Central memory CD4-positive, alpha-beta T cell (primary cell): ENCODE results near the gene OR8A1.

ENCODE experiments used
- DNase-seq: peaks from one replicate; pipeline ENCODE4 v3.0.0; 2022
- total RNA-seq, 3 experiments: gene quantifications; one replicate each; lab custom pipeline; 2026; lab: John Stamatoyannopoulos, UW

The OR8A1 gene
- 0 reads per million in 3 experiments for total RNA-seq

- DNase-seq, result no peak
These were observed at the start of gene OR8A1 for GRCh38 chr11:124569697-124570096. OR8A1 (plus strand) TSS chr11:124569997; CDS start chr11:124570120, 123 bp downstream.

- DNase-seq, result no peak
These were observed 49.3 kb upstream of the OR8A1 start for GRCh38 chr11:124520550-124520854.

GRCh38 chr11:124533626-124534025 lies 36.2 kb upstream of the OR8A1 start:
- no peak for DNase-seq

GRCh38 chr11:124534051-124534450 lies 35.7 kb upstream of the OR8A1 start:
- no peak for DNase-seq

GRCh38 chr11:124535552-124536232 lies 34.1 kb upstream of the OR8A1 start:
- no peak for DNase-seq

GRCh38 chr11:124536520-124536919 lies 33.3 kb upstream of the OR8A1 start:
- no peak for DNase-seq

GRCh38 chr11:124538019-124538418 lies 31.8 kb upstream of the OR8A1 start:
- no peak for DNase-seq

- DNase-seq, result no peak
These were observed 28.6 kb upstream of the OR8A1 start for GRCh38 chr11:124541204-124541603.

- DNase-seq, result no peak
These were observed 26.7 kb upstream of the OR8A1 start for GRCh38 chr11:124543145-124543544.

GRCh38 chr11:124543554-124543953 lies 26.2 kb upstream of the OR8A1 start, which contains the start of gene OR8B12:
OR8B12 (minus strand) TSS chr11:124543654; CDS start chr11:124543654, 0 bp downstream.
- no peak for DNase-seq

- no peak for DNase-seq
These were observed 18.6 kb upstream of the OR8A1 start for GRCh38 chr11:124551189-124551588.

- no peak for DNase-seq
These were observed 17.8 kb upstream of the OR8A1 start for GRCh38 chr11:124551987-124552386.

- no peak for DNase-seq
These were observed 13.0 kb upstream of the OR8A1 start for GRCh38 chr11:124556828-124557227.

GRCh38 chr11:124570160-124570559 lies 363 bp downstream of the OR8A1 start:
- no peak for DNase-seq

- no peak for DNase-seq
These were observed 8.1 kb downstream of the OR8A1 start for GRCh38 chr11:124577716-124578427.

GRCh38 chr11:124578761-124579160 lies 9.0 kb downstream of the OR8A1 start:
- DNase-seq, result no peak

- DNase-seq, result no peak
These were observed 12.0 kb downstream of the OR8A1 start for GRCh38 chr11:124581817-124582216.

GRCh38 chr11:124582565-124582964 lies 12.8 kb downstream of the OR8A1 start:
- DNase-seq, result no peak

- no peak for DNase-seq
These were observed 14.0 kb downstream of the OR8A1 start for GRCh38 chr11:124583781-124584180.

GRCh38 chr11:124584681-124585372 lies 15.0 kb downstream of the OR8A1 start:
- no peak for DNase-seq

- DNase-seq, result peak; percentile 12
These were observed 16.6 kb downstream of the OR8A1 start for GRCh38 chr11:124586238-124586860.

GRCh38 chr11:124591430-124591829 lies 21.6 kb downstream of the OR8A1 start:
- DNase-seq, result no peak

GRCh38 chr11:124592627-124593026 lies 22.8 kb downstream of the OR8A1 start:
- DNase-seq, result no peak
